ENCODE results near the gene PLOD2.

PLOD2 gene

DNA sequence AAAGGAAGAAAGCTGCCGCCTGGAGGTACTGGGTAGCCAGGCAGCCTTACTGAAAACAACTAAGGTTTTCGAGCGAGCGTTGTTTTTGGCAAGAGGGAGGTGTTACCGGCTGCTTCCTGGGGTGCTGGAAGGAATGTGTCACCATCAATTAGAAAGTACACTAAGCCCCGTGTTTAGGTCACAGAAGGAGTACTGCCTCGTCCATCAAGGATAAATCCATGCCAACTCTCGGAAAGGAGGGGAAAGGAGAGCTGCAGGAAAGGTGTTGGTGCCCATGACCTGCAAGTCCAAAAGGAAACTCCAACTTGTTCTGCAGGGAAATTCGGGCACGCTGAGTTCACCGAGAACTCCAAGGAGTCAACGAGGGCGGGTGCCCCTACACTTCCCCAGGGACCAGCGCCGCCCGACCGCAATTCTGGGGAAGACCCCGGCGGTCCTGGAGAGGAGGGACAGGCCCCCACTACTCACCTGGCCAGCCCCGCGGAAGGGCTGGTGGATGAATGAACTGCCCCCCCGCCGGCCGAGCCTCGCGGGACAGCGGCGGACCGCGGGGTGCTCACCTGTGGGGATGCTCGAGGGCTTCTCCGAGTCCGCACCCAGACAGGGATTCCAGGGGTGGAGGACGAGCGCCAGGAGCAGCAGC lies 542 bp downstream of the PLOD2 start:
- H3K27me3 ChIP-seq (ENCODE audit: control insufficient read depth, low read length) = no peaks in the 10 kb centered on the region
- no peaks in the 10 kb centered on the region for H3K36me3 ChIP-seq (ENCODE audit: control insufficient read depth, low read length)
- no peak for TF ChIP-seq EZH2phosphoT487 (IDR thresholded peaks at IDR 0.05; ENCODE audit: borderline replicate concordance, low read length)
- TF ChIP-seq, protein P1, sequence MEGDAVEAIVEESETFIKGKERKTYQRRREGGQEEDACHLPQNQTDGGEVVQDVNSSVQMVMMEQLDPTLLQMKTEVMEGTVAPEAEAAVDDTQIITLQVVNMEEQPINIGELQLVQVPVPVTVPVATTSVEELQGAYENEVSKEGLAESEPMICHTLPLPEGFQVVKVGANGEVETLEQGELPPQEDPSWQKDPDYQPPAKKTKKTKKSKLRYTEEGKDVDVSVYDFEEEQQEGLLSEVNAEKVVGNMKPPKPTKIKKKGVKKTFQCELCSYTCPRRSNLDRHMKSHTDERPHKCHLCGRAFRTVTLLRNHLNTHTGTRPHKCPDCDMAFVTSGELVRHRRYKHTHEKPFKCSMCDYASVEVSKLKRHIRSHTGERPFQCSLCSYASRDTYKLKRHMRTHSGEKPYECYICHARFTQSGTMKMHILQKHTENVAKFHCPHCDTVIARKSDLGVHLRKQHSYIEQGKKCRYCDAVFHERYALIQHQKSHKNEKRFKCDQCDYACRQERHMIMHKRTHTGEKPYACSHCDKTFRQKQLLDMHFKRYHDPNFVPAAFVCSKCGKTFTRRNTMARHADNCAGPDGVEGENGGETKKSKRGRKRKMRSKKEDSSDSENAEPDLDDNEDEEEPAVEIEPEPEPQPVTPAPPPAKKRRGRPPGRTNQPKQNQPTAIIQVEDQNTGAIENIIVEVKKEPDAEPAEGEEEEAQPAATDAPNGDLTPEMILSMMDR (IDR thresholded peaks at IDR 0.05; ENCODE audit: low read depth, low read length, poor library complexity, severe bottlenecking) = no peak
- no peak overlapping the region for H3K4me2 ChIP-seq (ENCODE audit: low read length)
- no peak overlapping the region for H3K4me3 ChIP-seq (ENCODE audit: low read length)
- no peaks in the 10 kb centered on the region for H4K20me1 ChIP-seq (ENCODE audit: control insufficient read depth, insufficient read depth, low read depth, low read length)
- H3K4me1 ChIP-seq (ENCODE audit: control insufficient read depth, low read length) = no peaks in the 10 kb centered on the region
- H3F3A ChIP-seq (ENCODE audit: control insufficient read depth, insufficient read depth) = no peaks in the 10 kb centered on the region
- no peaks in the 10 kb centered on the region for H3K79me2 ChIP-seq (ENCODE audit: control insufficient read depth, low read length)
- H3K27ac ChIP-seq (ENCODE audit: low read depth, low read length) = no peak overlapping the region
- no peaks in the 10 kb centered on the region for H3K9me2 ChIP-seq (replicated peaks; ENCODE audit: control insufficient read depth, low read length)
- H3K9me3 ChIP-seq (ENCODE audit: control insufficient read depth, insufficient read depth, low read length) = no peaks in the 10 kb centered on the region

GRCh38 chr3:146159616-146160320 lies 1.2 kb downstream of the PLOD2 start:
- H3K4me2 ChIP-seq (ENCODE audit: low read length) = no peak overlapping the region
- no peak for TF ChIP-seq EZH2phosphoT487 (IDR thresholded peaks at IDR 0.05; ENCODE audit: borderline replicate concordance, low read length)
- TF ChIP-seq, protein P1 (IDR thresholded peaks at IDR 0.05; ENCODE audit: low read depth, low read length, poor library complexity, severe bottlenecking) = no peak
- H3K4me3 ChIP-seq (ENCODE audit: low read length) = no peak overlapping the region
- H3K27me3 ChIP-seq (ENCODE audit: control insufficient read depth, low read length) = no peaks in the 10 kb centered on the region
- no peaks in the 10 kb centered on the region for H3K9me2 ChIP-seq (replicated peaks; ENCODE audit: control insufficient read depth, low read length)
- no peaks in the 10 kb centered on the region for H3K9me3 ChIP-seq (ENCODE audit: control insufficient read depth, insufficient read depth, low read length)
- no peaks in the 10 kb centered on the region for H3K36me3 ChIP-seq (ENCODE audit: control insufficient read depth, low read length)
- no peak overlapping the region for H3K27ac ChIP-seq (ENCODE audit: low read depth, low read length)
- H3K4me1 ChIP-seq (ENCODE audit: control insufficient read depth, low read length) = no peaks in the 10 kb centered on the region
- H3F3A ChIP-seq (ENCODE audit: control insufficient read depth, insufficient read depth) = no peaks in the 10 kb centered on the region
- no peaks in the 10 kb centered on the region for H3K79me2 ChIP-seq (ENCODE audit: control insufficient read depth, low read length)
- H4K20me1 ChIP-seq (ENCODE audit: control insufficient read depth, insufficient read depth, low read depth, low read length) = no peaks in the 10 kb centered on the region

DNA sequence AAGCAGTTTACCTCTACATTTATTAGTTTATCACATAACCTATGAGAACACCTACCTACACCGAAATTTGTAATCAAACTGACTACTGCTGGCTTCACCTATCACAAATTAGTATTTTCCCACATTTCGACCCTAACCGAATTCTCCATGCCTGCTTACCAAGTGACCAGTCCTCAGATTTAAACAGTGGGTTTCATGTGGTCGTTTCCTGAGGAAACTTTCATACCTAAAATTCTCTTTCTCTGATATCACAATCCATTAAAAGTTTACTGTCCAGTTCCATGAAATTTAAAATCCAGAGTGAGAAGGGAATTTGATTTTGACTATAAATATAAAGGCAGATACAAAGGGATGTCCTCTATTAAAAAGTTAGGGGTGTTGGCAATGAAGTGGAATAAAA lies 1.9 kb downstream of the PLOD2 start:
- Histone ChIP-seq H3K36me3 (ENCODE audit: control insufficient read depth, low read length) (no peaks in the 10 kb centered on the region), H3K9me3 (ENCODE audit: control insufficient read depth, insufficient read depth, low read length) (no peaks in the 10 kb centered on the region), H3K27ac (ENCODE audit: low read depth, low read length) (no peak overlapping the region), H3F3A (ENCODE audit: control insufficient read depth, insufficient read depth) (no peaks in the 10 kb centered on the region), H3K4me2 (ENCODE audit: low read length) (no peak overlapping the region), H4K20me1 (ENCODE audit: control insufficient read depth, insufficient read depth, low read depth, low read length) (no peaks in the 10 kb centered on the region), H3K9me2 (replicated peaks; ENCODE audit: control insufficient read depth, low read length) (no peaks in the 10 kb centered on the region), H3K4me1 (ENCODE audit: control insufficient read depth, low read length) (no peaks in the 10 kb centered on the region), H3K79me2 (ENCODE audit: control insufficient read depth, low read length) (no peaks in the 10 kb centered on the region), H3K4me3 (ENCODE audit: low read length) (no peak overlapping the region), H3K27me3 (ENCODE audit: control insufficient read depth, low read length) (no peaks in the 10 kb centered on the region)
- TF ChIP-seq, protein P1 (IDR thresholded peaks at IDR 0.05; ENCODE audit: low read depth, low read length, poor library complexity, severe bottlenecking) = no peak
- TF ChIP-seq EZH2phosphoT487 (IDR thresholded peaks at IDR 0.05; ENCODE audit: borderline replicate concordance, low read length) = no peak

Measured in DOHH2 (cell line).